ENCODE results near the gene SKIC8. TPM values are rescaled to one million over a fixed set of nuclear protein-coding genes. Genes with fewer than 3 reads are reported as not detected.

The SKIC8 gene
- total RNA-seq, 1 experiment from 2014 or later = 55.5 TPM

DNA sequence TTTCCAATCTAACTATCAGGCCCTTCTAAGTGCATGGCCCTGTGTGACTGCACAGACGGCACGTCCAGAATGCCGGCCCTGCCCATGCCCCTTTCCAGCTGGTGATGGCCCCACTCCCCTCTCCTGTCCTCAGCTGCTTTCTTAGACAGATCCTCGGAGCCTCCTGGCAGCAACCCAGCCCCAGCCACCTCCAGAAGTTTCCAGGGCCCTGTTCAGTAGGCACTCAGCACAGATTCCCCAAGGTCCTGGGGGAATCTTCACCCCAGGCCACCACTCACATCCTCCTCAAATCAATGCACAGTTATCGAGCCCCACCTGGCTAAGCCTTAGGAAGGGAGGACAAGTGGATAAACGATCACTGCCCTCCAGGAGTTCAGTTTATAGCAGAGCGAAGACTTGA lies 39.4 kb upstream of the SKIC8 start:
- H3K36me3 ChIP-seq (ENCODE audit: insufficient read depth, low read length, poor library complexity, severe bottlenecking) = no peaks in the 10 kb centered on the region
- peaks cover 14% of the 10 kb centered on the region for H3K27me3 ChIP-seq (replicated peaks; ENCODE audit: insufficient read depth, low read depth, low read length, poor library complexity)
- H3K9me3 ChIP-seq (ENCODE audit: low read depth, low read length, poor library complexity, severe bottlenecking) = no peaks in the 10 kb centered on the region
- intact Hi-C loops (cut with micrococcal nuclease; ENCODE audit: unreplicated experiment) = no loop called here
- ChIA-PET CTCF (no interaction called here), POLR2A (ENCODE audit: low non-redundant PET) (no interaction called here)
- H3K4me1 ChIP-seq (ENCODE audit: insufficient read depth, low read length, poor library complexity, severe bottlenecking) = peaks cover 9% of the 10 kb centered on the region
- BruUV-seq (replicated peaks) = no TSS peak
- H3K27ac ChIP-seq (ENCODE audit: low read depth, low read length, poor library complexity, severe bottlenecking) = no peak overlapping the region
- no peak for DNase-seq (ENCODE audit: low spot score)
- H3K4me3 ChIP-seq (ENCODE audit: low read depth, low read length, poor library complexity, severe bottlenecking) = no peak overlapping the region
- no peak for TF ChIP-seq EZH2 (IDR thresholded peaks at IDR 0.05; ENCODE audit: borderline replicate concordance, low read depth, low read length, poor library complexity, severe bottlenecking)
- TF ChIP-seq, protein P1, sequence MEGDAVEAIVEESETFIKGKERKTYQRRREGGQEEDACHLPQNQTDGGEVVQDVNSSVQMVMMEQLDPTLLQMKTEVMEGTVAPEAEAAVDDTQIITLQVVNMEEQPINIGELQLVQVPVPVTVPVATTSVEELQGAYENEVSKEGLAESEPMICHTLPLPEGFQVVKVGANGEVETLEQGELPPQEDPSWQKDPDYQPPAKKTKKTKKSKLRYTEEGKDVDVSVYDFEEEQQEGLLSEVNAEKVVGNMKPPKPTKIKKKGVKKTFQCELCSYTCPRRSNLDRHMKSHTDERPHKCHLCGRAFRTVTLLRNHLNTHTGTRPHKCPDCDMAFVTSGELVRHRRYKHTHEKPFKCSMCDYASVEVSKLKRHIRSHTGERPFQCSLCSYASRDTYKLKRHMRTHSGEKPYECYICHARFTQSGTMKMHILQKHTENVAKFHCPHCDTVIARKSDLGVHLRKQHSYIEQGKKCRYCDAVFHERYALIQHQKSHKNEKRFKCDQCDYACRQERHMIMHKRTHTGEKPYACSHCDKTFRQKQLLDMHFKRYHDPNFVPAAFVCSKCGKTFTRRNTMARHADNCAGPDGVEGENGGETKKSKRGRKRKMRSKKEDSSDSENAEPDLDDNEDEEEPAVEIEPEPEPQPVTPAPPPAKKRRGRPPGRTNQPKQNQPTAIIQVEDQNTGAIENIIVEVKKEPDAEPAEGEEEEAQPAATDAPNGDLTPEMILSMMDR (conservative IDR thresholded peaks at IDR 0.05; ENCODE audit: low read depth, low read length) = no peak

DNA sequence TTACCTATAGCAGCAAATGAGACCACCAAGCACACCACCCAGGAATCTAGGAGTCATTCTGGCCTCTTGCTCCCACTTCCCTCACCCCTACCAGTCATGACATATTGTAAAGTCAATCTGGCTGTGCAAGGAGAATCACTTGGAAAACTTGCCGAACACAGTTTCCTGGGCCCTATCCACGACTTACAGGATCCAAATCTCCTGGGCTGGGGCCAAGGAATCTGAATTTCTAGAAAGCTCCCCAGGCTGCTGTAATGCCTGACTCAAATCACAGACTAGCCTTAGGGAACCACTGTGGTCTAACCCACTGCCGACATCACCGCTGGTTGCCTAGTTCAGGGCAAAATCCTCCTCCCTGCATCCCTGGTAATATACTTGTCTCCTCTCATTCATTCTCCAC lies 36.6 kb upstream of the SKIC8 start:
- peaks cover 7% of the 10 kb centered on the region for H3K27me3 ChIP-seq (replicated peaks; ENCODE audit: insufficient read depth, low read depth, low read length, poor library complexity)
- H3K27ac ChIP-seq (ENCODE audit: low read depth, low read length, poor library complexity, severe bottlenecking) = no peak overlapping the region
- intact Hi-C loops (cut with micrococcal nuclease; ENCODE audit: unreplicated experiment) = no loop called here
- H3K4me1 ChIP-seq (ENCODE audit: insufficient read depth, low read length, poor library complexity, severe bottlenecking) = peaks cover 9% of the 10 kb centered on the region
- BruUV-seq (replicated peaks) = no TSS peak
- H3K4me3 ChIP-seq (ENCODE audit: low read depth, low read length, poor library complexity, severe bottlenecking) = no peak overlapping the region
- no peaks in the 10 kb centered on the region for H3K36me3 ChIP-seq (ENCODE audit: insufficient read depth, low read length, poor library complexity, severe bottlenecking)
- DNase-seq (ENCODE audit: low spot score) = no peak
- TF ChIP-seq, protein P1 (conservative IDR thresholded peaks at IDR 0.05; ENCODE audit: low read depth, low read length) = no peak
- no peak for TF ChIP-seq EZH2 (IDR thresholded peaks at IDR 0.05; ENCODE audit: borderline replicate concordance, low read depth, low read length, poor library complexity, severe bottlenecking)
- H3K9me3 ChIP-seq (ENCODE audit: low read depth, low read length, poor library complexity, severe bottlenecking) = no peaks in the 10 kb centered on the region
- CTCF ChIA-PET = no interaction called here
- POLR2A ChIA-PET (ENCODE audit: low non-redundant PET) = no interaction called here

DNA sequence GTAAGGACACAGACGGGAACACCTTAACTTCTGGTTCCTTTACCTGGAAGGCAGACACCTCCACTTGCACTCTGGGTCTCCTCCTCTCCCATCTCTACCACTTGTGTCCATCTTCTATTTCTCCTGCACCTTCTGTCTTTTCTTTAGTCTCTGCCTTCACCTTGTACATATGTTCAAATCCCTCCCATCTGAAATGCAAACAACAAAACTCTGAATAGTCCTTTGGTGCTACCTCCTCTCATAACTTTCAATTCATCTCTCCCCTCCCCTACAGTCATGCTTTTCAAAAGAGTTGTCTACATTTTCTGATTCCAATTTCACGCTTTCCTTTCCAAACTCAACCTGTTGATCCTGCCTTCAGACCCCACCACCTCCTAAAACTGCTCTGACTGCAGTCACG lies 35.4 kb upstream of the SKIC8 start:
- H3K4me1 ChIP-seq (ENCODE audit: insufficient read depth, low read length, poor library complexity, severe bottlenecking) = peaks cover under 1% of the 10 kb centered on the region
- no peak for DNase-seq (ENCODE audit: low spot score)
- BruUV-seq (replicated peaks) = no TSS peak
- no peaks in the 10 kb centered on the region for H3K36me3 ChIP-seq (ENCODE audit: insufficient read depth, low read length, poor library complexity, severe bottlenecking)
- ChIA-PET CTCF (no interaction called here), POLR2A (ENCODE audit: low non-redundant PET) (no interaction called here)
- H3K9me3 ChIP-seq (ENCODE audit: low read depth, low read length, poor library complexity, severe bottlenecking) = no peaks in the 10 kb centered on the region
- no peak overlapping the region for H3K4me3 ChIP-seq (ENCODE audit: low read depth, low read length, poor library complexity, severe bottlenecking)
- no peak for TF ChIP-seq EZH2 (IDR thresholded peaks at IDR 0.05; ENCODE audit: borderline replicate concordance, low read depth, low read length, poor library complexity, severe bottlenecking)
- H3K27ac ChIP-seq (ENCODE audit: low read depth, low read length, poor library complexity, severe bottlenecking) = no peak overlapping the region
- intact Hi-C loops (cut with micrococcal nuclease; ENCODE audit: unreplicated experiment) = no loop called here
- H3K27me3 ChIP-seq (replicated peaks; ENCODE audit: insufficient read depth, low read depth, low read length, poor library complexity) = no peaks in the 10 kb centered on the region

DNA sequence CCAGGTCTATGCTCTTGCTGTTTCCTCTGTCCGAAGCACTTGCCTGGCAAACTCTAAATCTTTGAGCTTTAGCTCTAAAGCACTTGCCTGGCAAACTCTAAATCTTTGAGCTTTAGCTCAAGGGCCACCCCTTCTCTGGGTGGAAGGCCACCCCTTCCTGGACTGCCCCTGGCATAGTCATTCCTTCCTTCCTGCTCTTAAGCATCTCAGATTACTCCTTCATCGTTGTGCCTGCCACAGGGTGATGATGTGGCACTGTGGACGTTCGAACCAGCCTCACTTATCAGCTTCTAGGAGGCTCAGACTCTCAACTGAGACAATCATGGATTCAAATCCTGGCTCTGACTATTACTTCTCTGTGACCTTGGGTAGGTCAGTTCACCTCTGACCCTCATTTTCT lies 30.2 kb upstream of the SKIC8 start:
- no peaks in the 10 kb centered on the region for H3K36me3 ChIP-seq (ENCODE audit: insufficient read depth, low read length, poor library complexity, severe bottlenecking)
- TF ChIP-seq EZH2 (IDR thresholded peaks at IDR 0.05; ENCODE audit: borderline replicate concordance, low read depth, low read length, poor library complexity, severe bottlenecking) = no peak
- TF ChIP-seq, protein P1 (conservative IDR thresholded peaks at IDR 0.05; ENCODE audit: low read depth, low read length) = no peak
- H3K27me3 ChIP-seq (replicated peaks; ENCODE audit: insufficient read depth, low read depth, low read length, poor library complexity) = no peaks in the 10 kb centered on the region
- POLR2A ChIA-PET (ENCODE audit: low non-redundant PET) = no interaction called here
- BruUV-seq (replicated peaks) = no TSS peak
- no peak overlapping the region for H3K27ac ChIP-seq (ENCODE audit: low read depth, low read length, poor library complexity, severe bottlenecking)
- DNase-seq (ENCODE audit: low spot score) = no peak
- H3K9me3 ChIP-seq (ENCODE audit: low read depth, low read length, poor library complexity, severe bottlenecking) = no peaks in the 10 kb centered on the region
- CTCF ChIA-PET = no interaction called here
- H3K4me3 ChIP-seq (ENCODE audit: low read depth, low read length, poor library complexity, severe bottlenecking) = no peak overlapping the region
- no peaks in the 10 kb centered on the region for H3K4me1 ChIP-seq (ENCODE audit: insufficient read depth, low read length, poor library complexity, severe bottlenecking)
- intact Hi-C loops (cut with micrococcal nuclease; ENCODE audit: unreplicated experiment) = no loop called here

Data from A673 (cell line).